Tibial artery (tissue), 4 donors: ENCODE measurements around the gene SELENOH.

Source experiments
- DNase-seq, 2 donors: peaks; one replicate each; pipeline ENCODE4 v3.0.0-alpha.2; 2019
- H3K27ac ChIP-seq, 2 donors: fragments of 200-600 bp; sonication (generic) in 1 of 2; 1 replicate in 1 of 2; 2 replicates in 1 of 2; pipeline ENCODE4 v1.5.1; 2018 to 2019; ENCODE audit warnings: mild to moderate bottlenecking in 1 of 2
- H3K27me3 ChIP-seq, 2 donors: fragments of 200-600 bp; sonication (generic) in 1 of 2; one replicate each; pipeline versions ENCODE4 v1.5.1 to v1.6.0; 2016 to 2019
- H3K36me3 ChIP-seq, 3 donors: fragments of 200-600 bp; sonication (generic) in 2 of 3; one replicate each; pipeline ENCODE4 v1.5.1; 2016 to 2019; ENCODE audit warnings: mild to moderate bottlenecking in 2 of 3
- H3K4me1 ChIP-seq, 4 donors: fragments of 200-600 bp; sonication (generic) in 2 of 4; 1 replicate in 3 of 4; 2 replicates in 1 of 4; pipeline ENCODE4 v1.5.1; 2016 to 2019
- H3K4me3 ChIP-seq, 2 donors: fragments of 200-600 bp; sonication (generic) in 1 of 2; 1 replicate in 1 of 2; 2 replicates in 1 of 2; pipeline ENCODE4 v1.5.1; 2018 to 2019; ENCODE audit warnings: mild to moderate bottlenecking in 2 of 2
- H3K9me3 ChIP-seq, 3 donors: fragments of 200-600 bp; sonication (generic) in 1 of 3; one replicate each; pipeline ENCODE4 v1.5.1; 2016 to 2019
- CTCF ChIP-seq, 2 experiments: fragments of 200-600 bp in 1 of 2; fragments of 450-650 bp in 1 of 2; IDR thresholded peaks; one replicate each; pipeline ENCODE4 v1.5.1; 2017 to 2019; ENCODE audit warnings: antibody characterized with exemption in 2 of 2, mild to moderate bottlenecking in 1 of 2, moderate library complexity in 1 of 2
- intact Hi-C: fragments of 100-400 bp; cut with DNase I; formaldehyde crosslinking; loops from one replicate; pipeline ENCODE4 v1.15.0; 2023; ENCODE audit warnings: low total_unique reads

Gene SELENOH

GRCh38 chr11:57788703-57789088 is 47.4 kb downstream of the SELENOH start:
- intact Hi-C loops = no loop called here
- Histone ChIP-seq H3K27ac (no peak overlapping the region), H3K4me1 (peaks cover 0 to 95% (median 59%) of the 10 kb centered on the region in 4 donors), H3K9me3 (no peaks in the 10 kb centered on the region), H3K4me3 (no peak overlapping the region), H3K36me3 (peaks cover 0 to 14% (median 13%) of the 10 kb centered on the region in 3 donors), H3K27me3 (no peaks in the 10 kb centered on the region)
- DNase-seq = no peak
- no peak for TF ChIP-seq CTCF (IDR thresholded peaks at IDR 0.05)

GRCh38 chr11:57791321-57792059 is 50.2 kb downstream of the SELENOH start:
- Histone ChIP-seq H3K27me3 (no peaks in the 10 kb centered on the region), H3K9me3 (no peaks in the 10 kb centered on the region), H3K27ac (no peak overlapping the region), H3K36me3 (peaks cover 20 to 35% (median 28%) of the 10 kb centered on the region in 3 donors), H3K4me1 (peaks cover 0 to 80% (median 48%) of the 10 kb centered on the region in 4 donors), H3K4me3 (no peak overlapping the region)
- no peak for DNase-seq
- no peak for TF ChIP-seq CTCF (IDR thresholded peaks at IDR 0.05)
- intact Hi-C loops = no loop called here

- intact Hi-C loops = no loop called here
These were observed 50.8 kb downstream of the SELENOH start for GRCh38 chr11:57792060-57792541.

GRCh38 chr11:57792870-57793269 is 51.6 kb downstream of the SELENOH start:
- Histone ChIP-seq H3K9me3 (no peaks in the 10 kb centered on the region), H3K27ac (peak overlapping the region; percentile 6 to 20), H3K4me3 (no peak overlapping the region), H3K36me3 (peaks cover 28 to 49% (median 31%) of the 10 kb centered on the region in 3 donors), H3K4me1 (peaks cover 0 to 66% (median 38%) of the 10 kb centered on the region in 4 donors), H3K27me3 (no peaks in the 10 kb centered on the region)
- intact Hi-C loops = no loop called here
- DNase-seq = no peak
- no peak for TF ChIP-seq CTCF (IDR thresholded peaks at IDR 0.05)

More at GRCh38 chr11:57792060-57792541, 50.8 kb downstream of the SELENOH start:
- H3K9me3 ChIP-seq = no peaks in the 10 kb centered on the region
- peak overlapping the region in 1 of 2 donors; percentile 20 for H3K27ac ChIP-seq
- TF ChIP-seq CTCF (IDR thresholded peaks at IDR 0.05) = no peak
- peaks cover 26 to 41% (median 31%) of the 10 kb centered on the region in 3 donors for H3K36me3 ChIP-seq
- peak; percentile 81 to 85 for DNase-seq
- no peaks in the 10 kb centered on the region for H3K27me3 ChIP-seq
- H3K4me1 ChIP-seq = peaks cover 0 to 73% (median 45%) of the 10 kb centered on the region in 4 donors
- H3K4me3 ChIP-seq = no peak overlapping the region
